Sigmoid colon (tissue), 7 donors: ENCODE results near the gene SLC12A3. TPM values are rescaled to one million over a fixed set of nuclear protein-coding genes. Genes with fewer than 3 reads are reported as not detected.

Experiments used
- DNase-seq: peaks from one replicate; pipeline ENCODE4 v3.0.0-alpha.2; 2019
- H3K27ac ChIP-seq, 4 donors: fragments of 200-600 bp; sonication (generic); one replicate each; pipeline ENCODE4 v1.5.1; 2016 to 2019; ENCODE audit warnings: mild to moderate bottlenecking in 1 of 4
- H3K27me3 ChIP-seq, 3 donors: fragments of 200-600 bp; sonication (generic); one replicate each; pipeline ENCODE4 v1.5.1; 2019; ENCODE audit warnings: mild to moderate bottlenecking in 1 of 3
- H3K36me3 ChIP-seq, 4 donors: fragments of 200-600 bp; sonication (generic); one replicate each; pipeline ENCODE4 v1.5.1; 2016 to 2019
- H3K4me1 ChIP-seq, 4 donors: fragments of 200-600 bp; sonication (generic); one replicate each; pipeline ENCODE4 v1.5.1; 2017 to 2019
- H3K4me3 ChIP-seq, 4 donors: fragments of 200-600 bp; sonication (generic); one replicate each; pipeline ENCODE4 v1.5.1; 2017 to 2019; ENCODE audit warnings: mild to moderate bottlenecking in 2 of 4, moderate library complexity in 1 of 4
- H3K9me3 ChIP-seq, 4 donors: fragments of 200-600 bp in 3 of 4; sonication (generic) in 3 of 4; one replicate each; pipeline versions ENCODE4 v1.5.1 to v1.6.1; 2013 to 2019
- EP300 ChIP-seq, 4 donors: sonication (generic); formaldehyde crosslinking; IDR thresholded peaks; one replicate each; pipeline ENCODE4 v1.6.1; 2017; ENCODE audit warnings: antibody characterized with exemption in 4 of 4
- POLR2A ChIP-seq, 2 donors: fragments of 450-650 bp; IDR thresholded peaks; one replicate each; pipeline ENCODE4 v1.6.1; 2016; ENCODE audit warnings: antibody characterized with exemption in 2 of 2, mild to moderate bottlenecking in 2 of 2, moderate library complexity in 2 of 2
- POLR2AphosphoS5 ChIP-seq, 4 donors: sonication (generic); formaldehyde crosslinking; IDR thresholded peaks; one replicate each; pipeline ENCODE4 v1.6.1; 2017; ENCODE audit warnings: antibody characterized with exemption in 4 of 4
- WGBS, 2 donors: extraction: QIAGEN DNeasy Blood & Tissue Kit; methylation state at CpG; one replicate each; pipeline ENCODE4 v1.1.7; 2013; 5-methylcytosine and 5-hydroxymethylcytosine counted together
- intact Hi-C: fragments of 100-400 bp; cut with DNase I; formaldehyde crosslinking; loops from one replicate; pipeline ENCODE4 v1.15.1; 2023
- polyA plus RNA-seq, 3 donors: library from polyadenylated mRNA; stranded (reverse); fragments of 200-250 nt; gene quantifications; one replicate each; pipeline ENCODE4 v1.2.3, GENCODE V29; 2013
- total RNA-seq, 4 donors: library from RNA; depleted of rRNA; stranded (reverse); fragments of >200 nt; gene quantifications; one replicate each; pipeline ENCODE4 v1.1.0, GENCODE V29; 2016
- TF ChIP-seq, protein P1 (sequence below), 4 experiments: fragments of 450-650 bp in 3 of 4; fragments of 200-600 bp in 1 of 4; IDR thresholded peaks; one replicate each; pipeline ENCODE4 v1.5.1; 2016 to 2019; ENCODE audit warnings: antibody characterized with exemption in 4 of 4, mild to moderate bottlenecking in 3 of 4, moderate library complexity in 2 of 4
- donor health status: healthy with polysubstance abuse.
- donor health status: Bipolar disorder and iron deficiency.
- donor health status: healthy.

The SLC12A3 gene
- total and polyA plus RNA-seq, 7 donors = 0.16 TPM; not detected in 6

GRCh38 chr16:56823081-56823733 is 41.8 kb upstream of the SLC12A3 start:
- H3K4me1 ChIP-seq = no peaks in the 10 kb centered on the region
- H3K36me3 ChIP-seq = peaks cover 0 to 63% (median 14%) of the 10 kb centered on the region in 4 donors
- H3K4me3 ChIP-seq = no peak overlapping the region
- H3K27me3 ChIP-seq = no peaks in the 10 kb centered on the region
- WGBS, 2 donors = 94 to 96% methylated on average over 12 of the region's 12 CpGs
- DNase-seq = no peak
- no peak for TF ChIP-seq EP300 (IDR thresholded peaks at IDR 0.05)
- no peak for TF ChIP-seq POLR2A (IDR thresholded peaks at IDR 0.05)
- TF ChIP-seq POLR2AphosphoS5 (IDR thresholded peaks at IDR 0.05) = no peak
- TF ChIP-seq, protein P1, sequence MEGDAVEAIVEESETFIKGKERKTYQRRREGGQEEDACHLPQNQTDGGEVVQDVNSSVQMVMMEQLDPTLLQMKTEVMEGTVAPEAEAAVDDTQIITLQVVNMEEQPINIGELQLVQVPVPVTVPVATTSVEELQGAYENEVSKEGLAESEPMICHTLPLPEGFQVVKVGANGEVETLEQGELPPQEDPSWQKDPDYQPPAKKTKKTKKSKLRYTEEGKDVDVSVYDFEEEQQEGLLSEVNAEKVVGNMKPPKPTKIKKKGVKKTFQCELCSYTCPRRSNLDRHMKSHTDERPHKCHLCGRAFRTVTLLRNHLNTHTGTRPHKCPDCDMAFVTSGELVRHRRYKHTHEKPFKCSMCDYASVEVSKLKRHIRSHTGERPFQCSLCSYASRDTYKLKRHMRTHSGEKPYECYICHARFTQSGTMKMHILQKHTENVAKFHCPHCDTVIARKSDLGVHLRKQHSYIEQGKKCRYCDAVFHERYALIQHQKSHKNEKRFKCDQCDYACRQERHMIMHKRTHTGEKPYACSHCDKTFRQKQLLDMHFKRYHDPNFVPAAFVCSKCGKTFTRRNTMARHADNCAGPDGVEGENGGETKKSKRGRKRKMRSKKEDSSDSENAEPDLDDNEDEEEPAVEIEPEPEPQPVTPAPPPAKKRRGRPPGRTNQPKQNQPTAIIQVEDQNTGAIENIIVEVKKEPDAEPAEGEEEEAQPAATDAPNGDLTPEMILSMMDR (IDR thresholded peaks at IDR 0.05) = no peak
- intact Hi-C loops = no loop called here
- no peak overlapping the region for H3K27ac ChIP-seq
- no peaks in the 10 kb centered on the region for H3K9me3 ChIP-seq

- Histone ChIP-seq H3K27ac (no peak overlapping the region), H3K36me3 (peaks cover 0 to 57% (median 13%) of the 10 kb centered on the region in 4 donors), H3K27me3 (no peaks in the 10 kb centered on the region), H3K9me3 (no peaks in the 10 kb centered on the region), H3K4me1 (no peaks in the 10 kb centered on the region), H3K4me3 (no peak overlapping the region)
- intact Hi-C loops = no loop called here
- no peak for TF ChIP-seq EP300 (IDR thresholded peaks at IDR 0.05)
- TF ChIP-seq, protein P1 (IDR thresholded peaks at IDR 0.05) = no peak
- no peak for TF ChIP-seq POLR2A (IDR thresholded peaks at IDR 0.05)
- no peak for TF ChIP-seq POLR2AphosphoS5 (IDR thresholded peaks at IDR 0.05)
- DNase-seq = no peak
- 22 to 69% methylated on average over 3 of the region's 3 CpGs for whole genome bisulfite sequencing, 2 donors
Observed at GRCh38 chr16:56824331-56824730, 40.7 kb upstream of the SLC12A3 start.

DNA sequence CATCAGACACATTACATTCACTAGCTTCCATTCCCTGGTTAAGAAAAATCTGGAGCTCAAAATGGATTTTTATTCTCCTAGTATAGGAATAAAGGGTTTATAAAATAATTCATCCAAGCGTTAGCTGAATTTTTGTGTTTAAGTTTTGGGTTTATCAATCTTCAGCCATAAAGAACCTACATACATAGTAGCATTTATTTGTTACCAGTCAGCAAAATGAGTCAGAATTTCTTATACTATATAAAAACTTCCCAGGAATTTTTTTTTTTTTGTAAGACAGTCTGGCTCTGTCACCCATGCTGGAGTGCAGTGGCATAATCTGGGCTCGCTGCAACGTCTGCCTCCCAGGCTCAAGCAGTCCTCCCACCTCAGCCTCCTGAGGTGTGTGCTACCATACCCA is 40.2 kb upstream of the SLC12A3 start:
- H3K36me3 ChIP-seq = peaks cover 0 to 52% (median 13%) of the 10 kb centered on the region in 4 donors
- no peaks in the 10 kb centered on the region for H3K9me3 ChIP-seq
- DNase-seq = no peak
- no peak overlapping the region for H3K4me3 ChIP-seq
- no peak overlapping the region for H3K27ac ChIP-seq
- WGBS, 2 donors = 41 to 75% methylated on average over 3 of the region's 3 CpGs
- intact Hi-C loops = no loop called here
- no peaks in the 10 kb centered on the region for H3K27me3 ChIP-seq
- H3K4me1 ChIP-seq = no peaks in the 10 kb centered on the region
- no peak for TF ChIP-seq POLR2A (IDR thresholded peaks at IDR 0.05)
- TF ChIP-seq EP300 (IDR thresholded peaks at IDR 0.05) = no peak
- no peak for TF ChIP-seq POLR2AphosphoS5 (IDR thresholded peaks at IDR 0.05)
- TF ChIP-seq, protein P1 (IDR thresholded peaks at IDR 0.05) = no peak

- intact Hi-C loops = no loop called here
- DNase-seq = no peak
- Histone ChIP-seq H3K36me3 (peaks cover 0 to 47% (median 11%) of the 10 kb centered on the region in 4 donors), H3K9me3 (no peaks in the 10 kb centered on the region), H3K4me1 (no peaks in the 10 kb centered on the region), H3K27ac (no peak overlapping the region), H3K27me3 (no peaks in the 10 kb centered on the region), H3K4me3 (no peak overlapping the region)
- TF ChIP-seq EP300 (IDR thresholded peaks at IDR 0.05) (no peak), POLR2AphosphoS5 (IDR thresholded peaks at IDR 0.05) (no peak), POLR2A (IDR thresholded peaks at IDR 0.05) (no peak)
- TF ChIP-seq, protein P1 (IDR thresholded peaks at IDR 0.05) = no peak
Observed at GRCh38 chr16:56825826-56826225, 39.2 kb upstream of the SLC12A3 start.

DNA sequence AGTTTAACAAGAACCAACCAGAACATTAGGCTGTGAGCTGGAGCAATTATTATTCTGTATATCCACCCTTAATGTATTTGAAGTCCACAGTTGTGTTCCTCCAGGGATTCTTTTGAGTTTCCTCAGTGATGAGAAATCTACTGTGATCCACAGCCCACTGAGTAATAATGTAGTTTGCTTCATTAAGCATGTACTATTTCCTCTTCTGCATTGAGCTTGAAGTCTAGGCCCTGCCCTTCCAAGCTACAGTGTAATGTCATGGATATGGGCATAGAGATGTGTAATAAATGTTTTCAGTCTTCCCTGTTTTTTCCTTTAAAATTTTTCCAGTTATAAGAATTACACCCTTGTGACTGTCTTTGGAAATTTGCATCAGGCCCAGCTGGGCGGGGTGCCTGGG is 36.4 kb upstream of the SLC12A3 start:
- 96 to 97% methylated on average over 1 of the region's 1 CpG for WGBS, 2 donors
- DNase-seq = no peak
- Histone ChIP-seq H3K9me3 (no peaks in the 10 kb centered on the region), H3K27me3 (no peaks in the 10 kb centered on the region), H3K36me3 (peaks cover 0 to 48% (median 23%) of the 10 kb centered on the region in 4 donors), H3K4me1 (no peaks in the 10 kb centered on the region), H3K4me3 (no peak overlapping the region), H3K27ac (no peak overlapping the region)
- intact Hi-C loops = no loop called here
- TF ChIP-seq EP300 (IDR thresholded peaks at IDR 0.05) = no peak
- TF ChIP-seq, protein P1 (IDR thresholded peaks at IDR 0.05) = no peak
- TF ChIP-seq POLR2AphosphoS5 (IDR thresholded peaks at IDR 0.05) = no peak
- TF ChIP-seq POLR2A (IDR thresholded peaks at IDR 0.05) = no peak
